ENCODE results near the gene GNPNAT1. TPM values are rescaled to one million over a fixed set of nuclear protein-coding genes. Genes with fewer than 3 reads are reported as not detected.

Gene GNPNAT1
- total and polyA plus RNA-seq, 9 of the 15 experiments (the other 6 are each of a cell fraction or from before 2014, with no cell fraction given): 15.8 to 27.7 (median 25.3) TPM

GRCh38 chr14:52789118-52789517 lies 2.3 kb downstream of the GNPNAT1 start:
- Histone ChIP-seq H4K20me1 (replicated peaks; ENCODE audit: control insufficient read depth, insufficient read depth, low read length) (0 out of 2 replicates have a peak, but pooled peaks cover 4% of the 10 kb centered on the region), H2AFZ (ENCODE audit: low read depth, low read length) (no peak overlapping the region), H3K9me3 (replicated peaks; ENCODE audit: control insufficient read depth, insufficient read depth, low read depth, low read length) (no peaks in the 10 kb centered on the region), H3K9me1 (ENCODE audit: control insufficient read depth, insufficient read depth, low read length) (no peaks in the 10 kb centered on the region), H3K27me3 (ENCODE audit: control insufficient read depth in 2 of 2, insufficient read depth in 2 of 2, low read length in 2 of 2) (no peaks in the 10 kb centered on the region), H3K4me3 (peak overlapping the region; percentile 1; the same call in 1 of the 2 replicates), H3K27ac (ENCODE audit: extremely low read depth, low read depth, low read length) (peak overlapping the region; percentile 27; the same call in 1 of the 3 replicates), H3K36me3 (ENCODE audit: control insufficient read depth, insufficient read depth, low read length) (peaks cover 5% of the 10 kb centered on the region; the same call in 2 of the 3 replicates), H3K9ac (ENCODE audit: insufficient read depth in 1 of 2, low read depth in 2 of 2, low read length in 2 of 2) (peak overlapping the region; percentile 9 to 28; a peak in 1 of 4 replicates), H3K79me2 (ENCODE audit: control insufficient read depth, insufficient read depth, low read length) (peaks cover 51% of the 10 kb centered on the region), H3K4me1 (replicated peaks in 1 of 2; ENCODE audit: control insufficient read depth in 2 of 2, insufficient read depth in 2 of 2, low read length in 2 of 2) (peaks cover 10 to 16% of the 10 kb centered on the region in 2 experiments; a peak in 4 of 5 replicates), H3K4me2 (ENCODE audit: insufficient read depth, low read length) (peak overlapping the region; percentile 39; the same call in 1 of the 2 replicates)
- TF ChIP-seq ATF7 (IDR thresholded peaks at IDR 0.05) (peak; percentile 37; the same call in 1 of the 2 replicates), THRA (IDR thresholded peaks at IDR 0.05) (no peak), HMBOX1 (IDR thresholded peaks at IDR 0.05) (peak; percentile 86), MEF2A (IDR thresholded peaks at IDR 0.05; ENCODE audit: control insufficient read depth, low read depth, low read length) (peak; percentile 75; the same call in 1 of the 2 replicates), HDAC3 (IDR thresholded peaks at IDR 0.05; ENCODE audit: borderline replicate concordance, partially characterized antibody) (no peak), PCBP2 (IDR thresholded peaks at IDR 0.05; ENCODE audit: low read depth, low read length, poor library complexity, severe bottlenecking) (no peak), ZNF232 (CRISPR knock-in tag; IDR thresholded peaks at IDR 0.05) (no peak), ATF3 (IDR thresholded peaks at IDR 0.05) (peak; percentile 31; the same call in 1 of the 2 replicates), ATF3 (CRISPR knock-in tag; conservative IDR thresholded peaks at IDR 0.05) (no peak), RFX1 (IDR thresholded peaks at IDR 0.05) (0 out of 2 replicates have a peak, but pooled peaks have one; percentile 1)
- no TSS peak for BruUV-seq (replicated peaks)
- 15% methylated on average over 2 of the region's 2 CpGs for WGBS (ENCODE audit: insufficient coverage, low coverage, missing lambda C conversion rate)
- intact Hi-C loops (cut with micrococcal nuclease) (no loop called here), in situ Hi-C loops (cut with MboI) (no loop called here)
- CTCF ChIA-PET (ENCODE audit: low intra/inter-chr PET ratio): no interaction called here
- DNase-seq (ENCODE audit: extremely low read depth in 1 of 4, low spot score in 3 of 4) (peak in 1 of 4 experiments; percentile 9), FAIRE-seq (peak; percentile 54), ATAC-seq (peak; percentile 6)
- POLR2A ChIA-PET: interaction anchor here (1.4 kb wide), 1 partner anchor 15 kb away, joined by 3 read pairs; no protein-coding TSS in a partner anchor
